ENCODE measurements around the gene SELENOV.

The SELENOV gene

GRCh38 chr19:39480337-39481228, 34.4 kb upstream of the SELENOV start, which contains the start of gene TIMM50:
Gene TIMM50 (plus strand): TSS chr19:39480838. CDS start chr19:39480854, 16 bp downstream.
- no peak for TF ChIP-seq CTCF (IDR thresholded peaks at IDR 0.05; ENCODE audit: low read length, missing control alignments)
- peak within 1 kb of the TSS; percentile 99 for H3K4me3 ChIP-seq (replicated peaks; ENCODE audit: low read depth, low read length)

GRCh38 chr19:39481229-39481545, 33.8 kb upstream of the SELENOV start:
- TF ChIP-seq CTCF (IDR thresholded peaks at IDR 0.05; ENCODE audit: low read length, missing control alignments), result no peak
- DNase-seq (ENCODE audit: low read depth), result no peak
- peak overlapping the region; percentile 99 for H3K4me3 ChIP-seq (replicated peaks; ENCODE audit: low read depth, low read length)

More at GRCh38 chr19:39480337-39481228, 34.4 kb upstream of the SELENOV start, which contains the start of gene TIMM50:
- DNase-seq (ENCODE audit: low read depth), result peak; percentile 92

- no peak for DNase-seq (ENCODE audit: low read depth)
- no peak for TF ChIP-seq CTCF (IDR thresholded peaks at IDR 0.05; ENCODE audit: low read length, missing control alignments)
- peak overlapping the region; percentile 99 for H3K4me3 ChIP-seq (replicated peaks; ENCODE audit: low read depth, low read length)
These were observed 33.3 kb upstream of the SELENOV start for GRCh38 chr19:39481676-39482075.

GRCh38 chr19:39483141-39483540, 31.8 kb upstream of the SELENOV start:
- no peak for TF ChIP-seq CTCF (IDR thresholded peaks at IDR 0.05; ENCODE audit: low read length, missing control alignments)
- H3K4me3 ChIP-seq (replicated peaks; ENCODE audit: low read depth, low read length), result no peak overlapping the region
- DNase-seq (ENCODE audit: low read depth), result no peak

- no peak overlapping the region for H3K4me3 ChIP-seq (replicated peaks; ENCODE audit: low read depth, low read length)
- DNase-seq (ENCODE audit: low read depth), result no peak
- no peak for TF ChIP-seq CTCF (IDR thresholded peaks at IDR 0.05; ENCODE audit: low read length, missing control alignments)
These were observed 25.2 kb upstream of the SELENOV start for GRCh38 chr19:39489756-39490155.

- no peak overlapping the region for H3K4me3 ChIP-seq (replicated peaks; ENCODE audit: low read depth, low read length)
- no peak for TF ChIP-seq CTCF (IDR thresholded peaks at IDR 0.05; ENCODE audit: low read length, missing control alignments)
- no peak for DNase-seq (ENCODE audit: low read depth)
These were observed 22.7 kb upstream of the SELENOV start for GRCh38 chr19:39492225-39492624.

GRCh38 chr19:39492788-39493187, 22.2 kb upstream of the SELENOV start:
- no peak overlapping the region for H3K4me3 ChIP-seq (replicated peaks; ENCODE audit: low read depth, low read length)
- DNase-seq (ENCODE audit: low read depth), result no peak
- TF ChIP-seq CTCF (IDR thresholded peaks at IDR 0.05; ENCODE audit: low read length, missing control alignments), result no peak
